GM12878 (cell line): ENCODE data around the gene TMEM94.

Source experiments
- ATF2 ChIP-seq: IDR thresholded peaks from 2 replicates; pipeline ENCODE4 v1.6.1; 2012; ENCODE audit warnings: low read length, inconsistent platforms
- ATF3 ChIP-seq: IDR thresholded peaks from 2 replicates; pipeline ENCODE4 v1.6.1; 2011; ENCODE audit warnings: low read depth, mild to moderate bottlenecking, low read length, moderate library complexity, borderline replicate concordance; ENCODE audit errors: extremely low read depth
- ATF7 ChIP-seq: fragments of 450-650 bp; IDR thresholded peaks from 2 replicates; pipeline ENCODE4 v1.6.1; 2016; ENCODE audit warnings: low read depth, mild to moderate bottlenecking
- CHD1 ChIP-seq: IDR thresholded peaks from 2 replicates; pipeline ENCODE4 v1.6.1; 2012; ENCODE audit warnings: low read depth, low read length, improper control_type of control experiment
- CTCF ChIP-seq, 3 experiments: IDR thresholded peaks in 2 of 3; conservative IDR thresholded peaks in 1 of 3; 2 replicates each; pipeline ENCODE4 v1.5.1; 2011; ENCODE audit warnings: low read depth in 3 of 3, low read length in 3 of 3, mild to moderate bottlenecking in 3 of 3, control low read depth in 2 of 3, moderate library complexity in 2 of 3, inconsistent platforms in 1 of 3, mixed read lengths in 1 of 3; ENCODE audit not compliant: control insufficient read depth in 2 of 3, insufficient read depth in 1 of 3; ENCODE audit errors: extremely low read depth in 1 of 3
- EP300 ChIP-seq, 2 experiments: fragments of 150-350 bp in 1 of 2; IDR thresholded peaks; 2 replicates each; pipeline ENCODE4 v1.6.1; 2011 to 2012; ENCODE audit warnings: low read depth in 2 of 2, low read length in 2 of 2, borderline replicate concordance in 1 of 2, improper control_type of control experiment in 1 of 2, inconsistent platforms in 1 of 2; ENCODE audit not compliant: control insufficient read depth in 1 of 2
- POLR2A ChIP-seq: IDR thresholded peaks from 2 replicates; pipeline ENCODE4 v1.6.1; 2011; ENCODE audit warnings: low read depth, mild to moderate bottlenecking, low read length
- RBBP5 ChIP-seq: fragments of 200-600 bp; sonication (generic); conservative IDR thresholded peaks from 2 replicates; pipeline ENCODE4 v1.6.1; 2016
- RCOR1 ChIP-seq: conservative IDR thresholded peaks from 2 replicates; pipeline ENCODE4 v1.6.1; 2012; ENCODE audit warnings: low read depth, low read length, improper control_type of control experiment
- SPI1 ChIP-seq: IDR thresholded peaks from 2 replicates; pipeline ENCODE4 v1.6.1; 2011; ENCODE audit warnings: low read depth, mild to moderate bottlenecking, low read length, moderate library complexity, borderline replicate concordance; ENCODE audit not compliant: insufficient read depth
- USF2 ChIP-seq: IDR thresholded peaks from 2 replicates; pipeline ENCODE4 v1.6.1; 2011; ENCODE audit warnings: low read depth, low read length, improper control_type of control experiment, borderline replicate concordance
- ZNF207 ChIP-seq: fragments of 450-650 bp; IDR thresholded peaks from 2 replicates; pipeline ENCODE4 v1.6.1; 2014; ENCODE audit warnings: antibody characterized with exemption, mild to moderate bottlenecking, borderline replicate concordance
- ZNF274 ChIP-seq: IDR thresholded peaks from one replicate; pipeline ENCODE4 v1.8.0; 2011; ENCODE audit not compliant: insufficient read length, insufficient read depth

- TF ChIP-seq CTCF (IDR thresholded peaks at IDR 0.05 in 2 of 3, conservative IDR thresholded peaks at IDR 0.05 in 1 of 3; ENCODE audit: control insufficient read depth in 2 of 3, extremely low read depth in 1 of 3, insufficient read depth in 1 of 3, low read depth in 3 of 3, low read length in 3 of 3) (no peak), ZNF207 (no peak), POLR2A (no peak), CHD1 (no peak), ZNF274 (no peak), SPI1 (no peak), ATF3 (no peak), EP300 (IDR thresholded peaks at IDR 0.05; ENCODE audit: borderline replicate concordance in 1 of 2, control insufficient read depth in 1 of 2, low read depth in 2 of 2, low read length in 2 of 2) (no peak), RBBP5 (no peak), USF2 (no peak), ATF2 (no peak), ATF7 (no peak), RCOR1 (no peak)
Observed at GRCh38 chr17:75475144-75475835, 18.9 kb downstream of the TMEM94 start.
